Kidney epithelial cell (primary cell): ENCODE data around the gene CCDC54. TPM values are rescaled to one million over a fixed set of nuclear protein-coding genes. Genes with fewer than 3 reads are reported as not detected.
A peak's percentile ranks its signal among the peaks of the same experiment; 100 is the strongest.

ENCODE experiments used
- DNase-seq: peaks from one replicate; pipeline ENCODE4 v3.0.0-alpha.2; 2010; ENCODE audit warnings: low read depth
- H3K27me3 ChIP-seq: 2 replicates; pipeline ENCODE4 v1.6.0; 2011; ENCODE audit warnings: low read length; ENCODE audit not compliant: control insufficient read depth, insufficient read depth
- H3K36me3 ChIP-seq: 2 replicates; pipeline ENCODE4 v1.5.1; 2011; ENCODE audit warnings: low read length; ENCODE audit not compliant: control insufficient read depth, insufficient read depth
- H3K4me3 ChIP-seq: 2 replicates; pipeline ENCODE4 v1.5.1; 2011; ENCODE audit warnings: low read depth, mild to moderate bottlenecking, control low read depth, low read length
- total RNA-seq: library from RNA; depleted of rRNA; stranded (reverse); fragments of >200 nt; gene quantifications from 2 replicates; pipeline ENCODE4 v1.2.3, GENCODE V29; 2015
- TF ChIP-seq, protein P1 (sequence below): IDR thresholded peaks from 2 replicates; pipeline ENCODE4 v1.5.1; 2011; ENCODE audit warnings: mild to moderate bottlenecking, moderate library complexity, low read length, control low read depth, inconsistent platforms; ENCODE audit not compliant: insufficient read depth, poor library complexity, severe bottlenecking

The CCDC54 gene
- total RNA-seq, 1 donor from 2014 or later, result not detected

DNA sequence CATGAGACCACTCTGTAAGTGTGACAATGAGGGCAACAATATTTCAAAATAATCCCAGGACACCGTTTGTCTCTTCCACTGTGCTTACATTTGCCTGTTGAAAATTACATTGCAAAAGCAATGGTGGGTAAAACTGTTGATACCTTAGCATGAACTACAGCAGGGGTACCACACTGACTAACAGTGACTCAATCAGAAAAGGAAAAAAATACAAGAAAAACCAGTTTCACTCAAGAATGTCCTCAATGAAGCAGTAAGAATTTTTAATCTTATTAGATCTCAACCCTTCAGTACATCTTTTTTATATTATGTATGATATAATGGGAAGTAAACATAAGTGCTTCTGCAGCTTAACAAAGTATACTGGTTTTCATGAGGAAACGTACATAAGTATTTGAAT lies 1.6 kb upstream of the CCDC54 start:
- H3K27me3 ChIP-seq, result no peaks in the 10 kb centered on the region
- no peak overlapping the region for H3K4me3 ChIP-seq
- TF ChIP-seq, protein P1, sequence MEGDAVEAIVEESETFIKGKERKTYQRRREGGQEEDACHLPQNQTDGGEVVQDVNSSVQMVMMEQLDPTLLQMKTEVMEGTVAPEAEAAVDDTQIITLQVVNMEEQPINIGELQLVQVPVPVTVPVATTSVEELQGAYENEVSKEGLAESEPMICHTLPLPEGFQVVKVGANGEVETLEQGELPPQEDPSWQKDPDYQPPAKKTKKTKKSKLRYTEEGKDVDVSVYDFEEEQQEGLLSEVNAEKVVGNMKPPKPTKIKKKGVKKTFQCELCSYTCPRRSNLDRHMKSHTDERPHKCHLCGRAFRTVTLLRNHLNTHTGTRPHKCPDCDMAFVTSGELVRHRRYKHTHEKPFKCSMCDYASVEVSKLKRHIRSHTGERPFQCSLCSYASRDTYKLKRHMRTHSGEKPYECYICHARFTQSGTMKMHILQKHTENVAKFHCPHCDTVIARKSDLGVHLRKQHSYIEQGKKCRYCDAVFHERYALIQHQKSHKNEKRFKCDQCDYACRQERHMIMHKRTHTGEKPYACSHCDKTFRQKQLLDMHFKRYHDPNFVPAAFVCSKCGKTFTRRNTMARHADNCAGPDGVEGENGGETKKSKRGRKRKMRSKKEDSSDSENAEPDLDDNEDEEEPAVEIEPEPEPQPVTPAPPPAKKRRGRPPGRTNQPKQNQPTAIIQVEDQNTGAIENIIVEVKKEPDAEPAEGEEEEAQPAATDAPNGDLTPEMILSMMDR, result no peak
- DNase-seq, result no peak
- H3K36me3 ChIP-seq, result no peaks in the 10 kb centered on the region

DNA sequence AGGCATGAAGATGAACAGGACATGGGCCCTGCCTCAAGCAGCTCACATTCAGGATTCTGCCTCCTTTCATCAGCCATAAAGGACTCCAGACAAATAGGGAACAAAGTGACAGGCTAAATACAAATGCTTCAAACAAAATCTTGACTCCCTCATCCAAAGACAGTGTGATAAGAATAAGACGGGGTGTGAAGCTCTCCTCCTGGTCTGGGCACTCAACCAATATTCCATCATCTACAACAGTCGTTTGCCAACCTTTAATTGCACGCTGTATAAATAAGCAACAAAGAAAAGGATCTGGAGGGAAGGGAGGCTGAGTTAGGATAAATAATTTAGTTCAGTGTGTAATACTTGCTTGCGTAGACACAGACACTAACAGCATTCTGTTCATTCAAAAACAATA lies 5.4 kb downstream of the CCDC54 start:
- Histone ChIP-seq H3K36me3 (no peaks in the 10 kb centered on the region), H3K27me3 (no peaks in the 10 kb centered on the region), H3K4me3 (no peak overlapping the region)
- no peak for DNase-seq
- TF ChIP-seq, protein P1, result no peak

DNA sequence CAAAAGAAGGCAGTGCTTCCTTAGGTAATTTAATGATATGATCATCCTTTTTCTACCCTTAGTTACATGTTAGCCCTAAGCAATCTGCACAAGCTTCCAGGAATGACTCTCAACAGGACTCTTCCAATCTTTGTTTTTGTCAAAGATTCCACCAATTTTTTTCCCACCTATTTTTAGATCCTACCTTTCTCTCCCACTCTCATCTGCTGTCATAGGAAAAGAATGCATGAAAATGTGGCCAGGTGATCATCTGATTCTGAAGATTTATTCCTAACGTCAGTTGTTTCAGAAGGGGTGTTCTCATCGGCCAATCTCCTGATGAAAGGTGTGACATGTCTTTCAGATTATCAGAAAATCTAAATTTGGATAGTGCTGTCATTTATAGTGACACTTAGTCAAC lies 7.2 kb downstream of the CCDC54 start:
- Histone ChIP-seq H3K36me3 (no peaks in the 10 kb centered on the region), H3K27me3 (no peaks in the 10 kb centered on the region), H3K4me3 (no peak overlapping the region)
- DNase-seq, result no peak
- TF ChIP-seq, protein P1, result no peak

DNA sequence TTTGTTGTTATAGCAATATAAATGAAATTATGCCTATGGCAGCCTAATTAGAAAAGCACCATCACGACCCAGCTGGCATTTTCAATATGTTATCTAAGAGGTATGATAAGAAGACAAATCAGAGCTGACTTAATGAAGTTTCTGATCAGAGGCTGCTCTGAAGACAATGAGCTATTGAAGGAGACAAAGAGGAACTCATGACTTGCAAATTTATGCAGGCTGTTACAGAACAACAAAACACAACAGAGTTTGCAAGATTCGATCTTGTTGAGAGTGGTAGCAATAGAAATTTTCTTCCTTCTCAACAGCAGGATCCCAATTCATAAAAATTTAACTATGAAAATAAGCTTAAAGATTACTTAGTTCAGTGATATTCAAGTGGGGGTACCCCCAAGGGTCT lies 7.7 kb downstream of the CCDC54 start:
- no peak for DNase-seq
- Histone ChIP-seq H3K27me3 (no peaks in the 10 kb centered on the region), H3K36me3 (no peaks in the 10 kb centered on the region), H3K4me3 (no peak overlapping the region)
- TF ChIP-seq, protein P1, result no peak

DNA sequence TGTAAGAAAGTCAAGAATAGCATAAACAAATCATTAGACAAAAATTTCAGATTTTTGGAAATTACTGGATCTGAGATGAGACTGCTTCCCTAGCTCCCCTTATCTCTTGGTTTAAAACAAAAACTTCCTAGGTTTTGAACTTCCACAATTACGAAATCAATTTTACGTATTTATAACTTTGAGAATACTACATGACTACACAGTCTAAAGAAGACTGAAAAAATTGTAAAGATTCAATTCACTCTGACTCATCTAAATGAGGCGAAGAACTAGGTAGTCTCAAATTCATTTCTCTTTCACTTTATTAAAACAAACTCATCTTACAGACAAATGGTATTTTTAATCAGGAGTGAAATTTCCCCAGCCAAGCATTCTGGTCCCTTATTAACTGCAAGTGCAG lies 10.3 kb downstream of the CCDC54 start:
- H3K4me3 ChIP-seq, result no peak overlapping the region
- DNase-seq, result no peak
- TF ChIP-seq, protein P1, result no peak
- no peaks in the 10 kb centered on the region for H3K27me3 ChIP-seq
- H3K36me3 ChIP-seq, result no peaks in the 10 kb centered on the region

DNA sequence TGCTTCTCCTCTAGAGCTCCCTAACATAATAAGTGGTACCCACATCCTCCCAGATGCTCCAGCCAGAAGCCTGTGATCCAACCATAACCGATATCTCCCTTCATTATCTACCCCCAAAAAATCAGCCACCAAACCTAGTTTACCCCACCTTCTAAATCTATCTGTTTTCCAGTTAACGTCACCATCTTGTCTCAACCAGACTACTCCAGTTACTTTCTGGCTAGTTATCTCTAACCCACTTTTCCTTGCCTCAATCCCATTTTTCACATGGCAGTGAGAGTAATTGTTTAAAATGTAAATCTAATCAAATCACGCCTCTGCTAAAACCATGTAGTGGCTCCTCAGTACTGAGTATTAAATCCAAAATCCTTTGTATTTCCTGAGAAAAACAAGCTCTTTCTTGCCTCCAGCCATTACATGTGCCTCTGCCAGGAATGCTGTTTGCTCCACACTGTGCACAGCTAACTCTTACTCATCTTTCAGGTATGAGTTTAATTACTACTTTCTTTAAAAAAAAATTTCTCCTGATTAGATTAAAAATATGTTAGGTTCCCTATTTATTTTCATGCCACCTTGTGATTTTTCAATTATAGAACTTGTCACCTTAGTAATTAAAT lies 15.4 kb downstream of the CCDC54 start:
- TF ChIP-seq, protein P1, result no peak
- Histone ChIP-seq H3K36me3 (no peaks in the 10 kb centered on the region), H3K4me3 (no peak overlapping the region), H3K27me3 (no peaks in the 10 kb centered on the region)
- peak; percentile 28 for DNase-seq
